HepG2 (cell line): ENCODE data around the gene MED10. TPM values are rescaled to one million over a fixed set of nuclear protein-coding genes. Genes with fewer than 3 reads are reported as not detected.

Source experiments
- ATAC-seq: fragments of 200-7000 bp; cut with Tn5 transposase; 3 replicates; pipeline ENCODE4 v1.9.1; 2020; ENCODE audit warnings: mild to moderate bottlenecking, moderate library complexity
- BruUV-seq: library from RNA; stranded (reverse); fragments of 400-500 nt; replicated peaks from 2 replicates; lab custom pipeline; 2021; lab: Mats Ljungman, UMichigan
- CTCF ChIA-PET: fragments of 300-600 bp; formaldehyde crosslinking; extraction: SDS; loops from one replicate; lab custom pipeline; 2021; ENCODE audit warnings: low total read pairs, inconsistent platforms, low intra/inter-chr PET ratio; lab: Yijun Ruan, JAX
- POLR2A ChIA-PET: fragments of 350-600 bp; sonication (Branson Sonifier 250); formaldehyde crosslinking; loops from one replicate; lab custom pipeline; 2020; ENCODE audit warnings: antibody characterized with exemption, inconsistent platforms; lab: Yijun Ruan, JAX
- DNase-seq: peaks from one replicate; pipeline ENCODE4 v3.0.0-alpha.2; 2015; ENCODE audit warnings: low spot score
- FAIRE-seq: peaks from 3 replicates; lab custom pipeline; 2011; peaks lifted over from hg19 to GRCh38; lab: Jason Lieb, UNC
- H2AFZ ChIP-seq: one replicate; pipeline ENCODE4 v1.6.1; 2011; ENCODE audit warnings: low read length, inconsistent platforms
- H3K27ac ChIP-seq: fragments of 300-600 bp; 3 replicates; pipeline ENCODE4 v1.8.0; 2011; ENCODE audit warnings: mixed run types, mild to moderate bottlenecking, mixed read lengths, low read length, inconsistent platforms; ENCODE audit not compliant: insufficient read depth; ENCODE audit errors: extremely low read length
- H3K27me3 ChIP-seq, 2 experiments: fragments of 200-600 bp in 1 of 2; 2 replicates in 1 of 2; 3 replicates in 1 of 2; pipeline versions ENCODE4 v1.6.0 to v1.8.0; 2011; ENCODE audit warnings: low read length in 2 of 2, mild to moderate bottlenecking in 2 of 2, moderate library complexity in 2 of 2, inconsistent platforms in 1 of 2; ENCODE audit not compliant: insufficient read depth in 2 of 2, control insufficient read depth in 1 of 2
- H3K36me3 ChIP-seq, 2 experiments: fragments of 200-600 bp in 1 of 2; replicated peaks in 1 of 2; 2 replicates in 1 of 2; 3 replicates in 1 of 2; pipeline versions ENCODE4 v1.5.1 to v1.8.0; 2011; ENCODE audit warnings: low read length in 2 of 2, inconsistent platforms in 1 of 2; ENCODE audit not compliant: insufficient read depth in 2 of 2, control insufficient read depth in 1 of 2
- H3K4me1 ChIP-seq: 2 replicates; pipeline ENCODE4 v1.5.1; 2012; ENCODE audit warnings: low read length, inconsistent platforms; ENCODE audit not compliant: insufficient read depth
- H3K4me2 ChIP-seq: 2 replicates; pipeline ENCODE4 v1.6.0; 2011; ENCODE audit warnings: low read depth, low read length, inconsistent platforms
- H3K4me3 ChIP-seq, 3 experiments: fragments of 200-600 bp in 1 of 3; sonication (generic), shearing (Covaris generic) in 1 of 3; replicated peaks in 1 of 3; 2 replicates each; pipeline ENCODE4 v1.5.1; 2011 to 2016; ENCODE audit warnings: low read length in 3 of 3, inconsistent platforms in 2 of 3, low read depth in 2 of 3, mild to moderate bottlenecking in 2 of 3, control low read depth in 1 of 3, mixed read lengths in 1 of 3; ENCODE audit not compliant: insufficient read depth in 1 of 3
- H3K79me2 ChIP-seq: one replicate; pipeline ENCODE4 v1.6.1; 2011; ENCODE audit warnings: low read length, inconsistent platforms; ENCODE audit not compliant: insufficient read depth
- H3K9ac ChIP-seq: 2 replicates; pipeline ENCODE4 v1.6.0; 2011; ENCODE audit warnings: mild to moderate bottlenecking, low read depth, low read length, inconsistent platforms; ENCODE audit not compliant: insufficient read depth
- H3K9me3 ChIP-seq: 2 replicates; pipeline ENCODE4 v1.5.1; 2012; ENCODE audit warnings: mild to moderate bottlenecking, low read length
- H4K20me1 ChIP-seq: 2 replicates; pipeline ENCODE4 v1.6.0; 2011; ENCODE audit warnings: inconsistent platforms, mild to moderate bottlenecking, low read length, moderate library complexity; ENCODE audit not compliant: insufficient read depth
- ATF1 ChIP-seq: IDR thresholded peaks from 2 replicates; pipeline ENCODE4 v1.6.1; 2016; ENCODE audit warnings: mild to moderate bottlenecking, control low read depth
- DMAP1 ChIP-seq: IDR thresholded peaks from 2 replicates; pipeline ENCODE4 v1.6.1; 2016
- IKZF4 ChIP-seq: sonication (generic); formaldehyde crosslinking; IDR thresholded peaks from 2 replicates; pipeline ENCODE4 v1.5.1; 2020; ENCODE audit warnings: borderline replicate concordance, mild to moderate bottlenecking, low read depth, missing genetic modification reagents; ENCODE audit errors: not compliant biosample characterization
- MAFK ChIP-seq, 2 experiments: IDR thresholded peaks in 1 of 2; conservative IDR thresholded peaks in 1 of 2; 2 replicates each; pipeline ENCODE4 v1.6.1; 2011; ENCODE audit warnings: improper control_type of control experiment in 2 of 2, low read length in 2 of 2
- MEIS2 ChIP-seq: sonication (generic); formaldehyde crosslinking; IDR thresholded peaks from 2 replicates; pipeline ENCODE4 v1.9.0; 2021; ENCODE audit warnings: mild to moderate bottlenecking, missing genetic modification reagents
- ZNF160 ChIP-seq: sonication (generic); formaldehyde crosslinking; IDR thresholded peaks from 2 replicates; pipeline ENCODE4 v1.8.0; 2022; ENCODE audit warnings: mild to moderate bottlenecking, inconsistent platforms, missing genetic modification reagents
- ZNF205 ChIP-seq: IDR thresholded peaks from 2 replicates; pipeline ENCODE4 v1.6.1; 2018; ENCODE audit warnings: missing biosample characterization, missing genetic modification reagents
- ZNF543 ChIP-seq: sonication (generic); formaldehyde crosslinking; IDR thresholded peaks from 2 replicates; pipeline ENCODE4 v1.4.0; 2020; ENCODE audit warnings: mild to moderate bottlenecking, missing genetic modification reagents
- ZSCAN12 ChIP-seq: sonication (generic); formaldehyde crosslinking; IDR thresholded peaks from 2 replicates; pipeline ENCODE4 v1.9.0; 2021; ENCODE audit warnings: mild to moderate bottlenecking, missing genetic modification reagents
- ZSCAN25 ChIP-seq: sonication (generic); formaldehyde crosslinking; IDR thresholded peaks from 2 replicates; pipeline ENCODE4 v1.8.0; 2022; ENCODE audit warnings: mild to moderate bottlenecking, missing genetic modification reagents
- WGBS: methylation state at CpG from one replicate; pipeline ENCODE4 v1.1.6; 2017; ENCODE audit warnings: low lambda C conversion rate; 5-methylcytosine and 5-hydroxymethylcytosine counted together
- in situ Hi-C: cut with HindIII; loops from 2 replicates; pipeline ENCODE4 v1.10.0; 2017; ENCODE audit warnings: low pct_unique_long_range_greater_than_20kb; ENCODE audit not compliant: extremely low pct_ligation_motif_present
- intact Hi-C: fragments of 100-400 bp; cut with micrococcal nuclease; formaldehyde crosslinking; loops from one replicate; pipeline ENCODE4 v1.10.0; 2022; ENCODE audit not compliant: unreplicated experiment
- polyA plus RNA-seq, 8 experiments: library from polyadenylated mRNA; depleted of rRNA in 3 of 8; stranded (reverse) in 7 of 8; unstranded in 1 of 8; fragments of >200 nt; fragmentation: Illumina TruSeq in 4 of 8; extraction: Trizol in 4 of 8; gene quantifications; 2 replicates each; pipeline versions ENCODE4 v1.2.1 to v1.2.3, GENCODE V29; 2011 to 2016; ENCODE audit warnings: low read depth in 4 of 8, missing spikeins in 1 of 8, mixed read lengths in 1 of 8; ENCODE audit not compliant: insufficient read depth in 1 of 8
- total RNA-seq, 5 experiments: library from RNA; depleted of rRNA; stranded (reverse); fragments of >200 nt; fragmentation: Illumina TruSeq; extraction: Trizol; gene quantifications; 2 replicates each; pipeline ENCODE4 v1.2.3, GENCODE V29; 2016; ENCODE audit warnings: low read depth in 1 of 5

MED10 gene
- total and polyA plus RNA-seq, 2 of the 13 experiments (the other 11 are each of a cell fraction or from before 2014, with no cell fraction given): 11.2 to 23.7 TPM

GRCh38 chr5:6397536-6398269 lies 19.4 kb upstream of the MED10 start:
- H3K27me3 ChIP-seq: peaks cover 5 to 35% of the 10 kb centered on the region in 2 experiments
- no peaks in the 10 kb centered on the region for H3K4me1 ChIP-seq
- in situ Hi-C loops: loop anchor here (25.0 kb wide), 1 partner anchor 340 kb away; no protein-coding TSS in a partner anchor
- no peak overlapping the region for H3K4me2 ChIP-seq
- no peak for FAIRE-seq
- H4K20me1 ChIP-seq: no peaks in the 10 kb centered on the region
- DNase-seq: no peak
- H3K9me3 ChIP-seq: no peaks in the 10 kb centered on the region
- no peaks in the 10 kb centered on the region for H3K79me2 ChIP-seq
- TF ChIP-seq ZNF205 (CRISPR knock-in tag): no peak
- TF ChIP-seq ZSCAN12 (CRISPR knock-in tag): no peak
- TF ChIP-seq ATF1 (CRISPR knock-in tag): no peak
- TF ChIP-seq DMAP1 (CRISPR knock-in tag): no peak
- TF ChIP-seq ZSCAN25 (CRISPR knock-in tag): no peak
- no peak for TF ChIP-seq MEIS2
- no peak for TF ChIP-seq ZNF160
- TF ChIP-seq MAFK (conservative IDR thresholded peaks at IDR 0.05 in 1 of 2, IDR thresholded peaks at IDR 0.05 in 1 of 2; ENCODE audit: low read length in 2 of 2): no peak
- TF ChIP-seq IKZF4 (CRISPR knock-in tag): no peak
- TF ChIP-seq ZNF543 (CRISPR knock-in tag): no peak
- intact Hi-C loops: no loop called here
- no peak overlapping the region for H3K4me3 ChIP-seq
- BruUV-seq: no TSS peak
- ChIA-PET CTCF (no interaction called here), POLR2A (no interaction called here)
- no peak overlapping the region for H3K27ac ChIP-seq
- no peak for ATAC-seq
- H3K9ac ChIP-seq: no peak overlapping the region
- no peaks in the 10 kb centered on the region for H3K36me3 ChIP-seq
- no peak overlapping the region for H2AFZ ChIP-seq
- 74% methylated on average over 11 of the region's 15 CpGs for WGBS
